GM12878 (cell line): ENCODE results near the gene BMP2K. TPM values are rescaled to one million over a fixed set of nuclear protein-coding genes. Genes with fewer than 3 reads are reported as not detected.

ENCODE experiments used
- ATAC-seq: fragments of 200-7000 bp; cut with Tn5 transposase; 3 replicates; pipeline ENCODE4 v1.9.1; 2020; ENCODE audit warnings: mild to moderate bottlenecking, moderate library complexity
- BruUV-seq: library from RNA; stranded (reverse); fragments of 400-500 nt; replicated peaks from 2 replicates; lab custom pipeline; 2021; lab: Mats Ljungman, UMichigan
- CTCF ChIA-PET: fragments of 300-600 bp; sonication (Branson Sonifier 250); formaldehyde crosslinking; extraction: SDS; loops from one replicate; lab custom pipeline; 2021; ENCODE audit warnings: inconsistent platforms; lab: Yijun Ruan, JAX
- POLR2A ChIA-PET: fragments of 350-600 bp; formaldehyde crosslinking; extraction: SDS; loops from one replicate; lab custom pipeline; 2021; ENCODE audit warnings: inconsistent platforms; lab: Charles Lee
- RAD21 ChIA-PET: fragments of 300-600 bp; sonication (Branson Sonifier 250); formaldehyde crosslinking; loops from one replicate; lab custom pipeline; 2023; ENCODE audit warnings: antibody characterized with exemption; ENCODE audit not compliant: unreplicated experiment; lab: Charles Lee
- SMC1A ChIA-PET: fragments of 300-600 bp; sonication (Branson Sonifier 250); formaldehyde crosslinking; loops from one replicate; lab custom pipeline; 2023; ENCODE audit not compliant: unreplicated experiment, uncharacterized antibody; lab: Charles Lee
- DNase-seq: peaks from one replicate; pipeline ENCODE4 v3.0.0-alpha.2; 2011; ENCODE audit warnings: low read depth, low spot score
- FAIRE-seq: peaks from 3 replicates; lab custom pipeline; 2011; peaks lifted over from hg19 to GRCh38; lab: Jason Lieb, UNC
- H2AFZ ChIP-seq: 2 replicates; pipeline ENCODE4 v1.6.0; 2011; ENCODE audit warnings: low read depth, low read length, control low read depth; ENCODE audit not compliant: control insufficient read depth
- H3K27ac ChIP-seq: 2 replicates; pipeline ENCODE4 v1.5.1; 2011; ENCODE audit warnings: control low read depth; ENCODE audit not compliant: control insufficient read depth, insufficient read depth
- H3K27me3 ChIP-seq, 2 experiments: replicated peaks in 1 of 2; 2 replicates each; pipeline versions ENCODE4 v1.6.0 to v1.6.1; 2011; ENCODE audit warnings: low read length in 1 of 2; ENCODE audit not compliant: control insufficient read depth in 2 of 2, insufficient read depth in 2 of 2
- H3K36me3 ChIP-seq, 2 experiments: 2 replicates each; pipeline ENCODE4 v1.5.1; 2011; ENCODE audit warnings: low read length in 1 of 2; ENCODE audit not compliant: control insufficient read depth in 2 of 2, insufficient read depth in 2 of 2
- H3K4me1 ChIP-seq: 2 replicates; pipeline ENCODE4 v1.6.1; 2011; ENCODE audit warnings: mild to moderate bottlenecking, low read length, moderate library complexity, mixed read lengths; ENCODE audit not compliant: control insufficient read depth, insufficient read depth
- H3K4me2 ChIP-seq: 2 replicates; pipeline ENCODE4 v1.6.0; 2011; ENCODE audit warnings: control low read depth; ENCODE audit not compliant: control insufficient read depth, insufficient read depth
- H3K4me3 ChIP-seq: fragments of 200-600 bp; sonication (generic); 2 replicates; pipeline ENCODE4 v1.5.1; 2016
- H3K79me2 ChIP-seq: 2 replicates; pipeline ENCODE4 v1.6.0; 2011; ENCODE audit warnings: low read length; ENCODE audit not compliant: control insufficient read depth, insufficient read depth
- H3K9ac ChIP-seq: 2 replicates; pipeline ENCODE4 v1.8.0; 2011; ENCODE audit warnings: low read length, control low read depth, mixed read lengths; ENCODE audit not compliant: control insufficient read depth, insufficient read depth
- H3K9me3 ChIP-seq: replicated peaks from 3 replicates; pipeline ENCODE4 v1.5.1; 2011; ENCODE audit warnings: mild to moderate bottlenecking, low read length; ENCODE audit not compliant: control insufficient read depth, insufficient read depth
- H4K20me1 ChIP-seq: 2 replicates; pipeline ENCODE4 v1.6.0; 2011; ENCODE audit not compliant: control insufficient read depth, insufficient read depth
- CHD4 ChIP-seq: fragments of 200-600 bp; sonication (generic); IDR thresholded peaks from 2 replicates; pipeline ENCODE4 v1.6.1; 2016; ENCODE audit warnings: mild to moderate bottlenecking
- CREB1 ChIP-seq: IDR thresholded peaks from 2 replicates; pipeline ENCODE4 v1.6.1; 2012; ENCODE audit warnings: low read depth, mild to moderate bottlenecking, inconsistent platforms
- SPI1 ChIP-seq: IDR thresholded peaks from 2 replicates; pipeline ENCODE4 v1.6.1; 2011; ENCODE audit warnings: low read depth, mild to moderate bottlenecking, low read length, moderate library complexity, borderline replicate concordance; ENCODE audit not compliant: insufficient read depth
- ZNF24 ChIP-seq: fragments of 450-650 bp; IDR thresholded peaks from 2 replicates; pipeline ENCODE4 v1.6.1; 2017; ENCODE audit warnings: antibody characterized with exemption, mild to moderate bottlenecking
- WGBS: methylation state at CpG from one replicate; pipeline ENCODE4 v1.1.6; 2016; ENCODE audit warnings: low lambda C conversion rate; ENCODE audit not compliant: insufficient replicate concordance, insufficient coverage; ENCODE audit errors: missing lambda C conversion rate; 5-methylcytosine and 5-hydroxymethylcytosine counted together
- in situ Hi-C: fragments of 300-500 bp; cut with MboI; formaldehyde crosslinking; loops from 9 replicates; pipeline ENCODE4 v1.14.3; 2018; ENCODE audit warnings: mixed read lengths
- intact Hi-C: fragments of 100-400 bp; cut with micrococcal nuclease; formaldehyde crosslinking; loops from one replicate; pipeline ENCODE4 v1.14.2; 2022; ENCODE audit not compliant: unreplicated experiment
- polyA plus RNA-seq, 11 experiments: library from polyadenylated mRNA; depleted of rRNA in 4 of 11; unstranded in 6 of 11; stranded (reverse) in 5 of 11; fragments of >200 nt; fragmentation: Nextera tagmentation in 4 of 11; fragmentation: Illumina TruSeq in 1 of 11; extraction: Ambion mirVana in 4 of 11; extraction: Trizol in 1 of 11; gene quantifications; 1 replicate in 1 of 11; 2 replicates in 10 of 11; pipeline versions ENCODE4 v1.2.1 to v1.2.3, GENCODE V29; 2011 to 2016; ENCODE audit warnings: inconsistent platforms in 2 of 11, missing spikeins in 2 of 11, low read depth in 1 of 11
- total RNA-seq, 4 experiments: library from RNA; depleted of rRNA in 3 of 4; stranded (reverse); fragments of >200 nt in 3 of 4; fragmentation: Illumina TruSeq in 1 of 4; extraction: Trizol in 1 of 4; gene quantifications; 2 replicates each; pipeline versions ENCODE4 v1.2.1 to v1.2.3, GENCODE V29; 2013 to 2021
- TF ChIP-seq, protein P1 (sequence below): fragments of 450-650 bp; conservative IDR thresholded peaks from 2 replicates; pipeline ENCODE4 v1.6.1; 2017; ENCODE audit warnings: mild to moderate bottlenecking, moderate library complexity
- TF ChIP-seq, protein P2 (sequence below): fragments of 450-650 bp; IDR thresholded peaks from 2 replicates; pipeline ENCODE4 v1.6.1; 2017; ENCODE audit warnings: low read depth, mild to moderate bottlenecking, moderate library complexity
- TF ChIP-seq, protein P3 (sequence below): fragments of 450-650 bp; IDR thresholded peaks from 2 replicates; pipeline ENCODE4 v1.6.1; 2016; ENCODE audit warnings: mild to moderate bottlenecking
- TF ChIP-seq, protein P4 (sequence below): fragments of 450-650 bp; IDR thresholded peaks from 2 replicates; pipeline ENCODE4 v1.6.1; 2017; ENCODE audit warnings: mild to moderate bottlenecking
- TF ChIP-seq, protein P5 (sequence below): IDR thresholded peaks from 2 replicates; pipeline ENCODE4 v1.6.1; 2012; ENCODE audit warnings: low read depth, low read length, improper control_type of control experiment

BMP2K gene
- total and polyA plus RNA-seq, 10 of the 15 experiments (the other 5 are each of a cell fraction or from before 2014, with no cell fraction given), result 3.3 to 84.6 (median 24.8) TPM

DNA sequence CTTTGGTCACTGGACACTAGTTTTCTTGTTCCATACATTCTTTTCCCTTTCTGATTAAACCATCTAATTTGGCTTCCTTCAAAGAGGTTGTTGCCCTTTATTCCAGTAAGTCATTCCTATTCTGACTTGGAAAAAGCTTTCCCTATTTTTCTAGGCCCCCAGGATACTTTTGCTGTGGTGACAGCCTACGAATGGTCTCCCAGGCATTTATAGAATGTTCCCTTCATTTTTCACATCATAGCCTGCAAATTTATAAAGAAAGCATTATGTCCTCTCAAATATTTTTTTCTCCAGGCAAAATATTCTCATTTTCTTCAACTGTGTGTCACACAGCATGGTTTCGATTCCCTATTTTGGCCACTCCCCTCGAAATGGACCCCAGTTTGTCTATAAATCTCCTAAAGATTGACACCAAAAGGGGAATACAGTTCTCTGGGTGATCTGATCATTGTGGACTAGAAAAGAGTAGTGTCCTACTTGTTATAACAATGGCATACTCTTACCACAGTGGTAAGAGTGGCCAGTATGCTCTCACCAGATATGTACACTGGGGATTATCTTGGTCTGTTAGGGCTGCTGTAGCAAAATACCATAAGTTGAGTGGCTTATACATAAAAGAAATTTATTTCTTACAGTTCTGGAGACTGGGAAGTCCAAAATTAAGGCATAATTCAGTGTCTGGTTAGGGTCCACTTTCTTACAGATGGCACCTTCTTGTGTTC, 41.5 kb upstream of the BMP2K start:
- Histone ChIP-seq H3K4me1 (peaks cover 33% of the 10 kb centered on the region), H3K27me3 (no peaks in the 10 kb centered on the region), H3K36me3 (no peaks in the 10 kb centered on the region), H3K4me3 (no peak overlapping the region), H4K20me1 (no peaks in the 10 kb centered on the region), H3K79me2 (no peaks in the 10 kb centered on the region), H3K9ac (no peak overlapping the region), H3K27ac (no peak overlapping the region), H3K4me2 (no peak overlapping the region; the same call in 1 of the 2 replicates), H3K9me3 (peaks cover 2% of the 10 kb centered on the region; the same call in 1 of the 3 replicates), H2AFZ (peak overlapping the region; percentile 46; the same call in 1 of the 2 replicates)
- FAIRE-seq (no peak), ATAC-seq (peak; percentile 23), DNase-seq (no peak)
- intact Hi-C loops, result loop anchor here (5.0 kb wide), 1 partner anchor 43 kb away; the partner anchor contains the start of gene BMP2K
- in situ Hi-C loops, result no loop called here
- TF ChIP-seq, protein P1, sequence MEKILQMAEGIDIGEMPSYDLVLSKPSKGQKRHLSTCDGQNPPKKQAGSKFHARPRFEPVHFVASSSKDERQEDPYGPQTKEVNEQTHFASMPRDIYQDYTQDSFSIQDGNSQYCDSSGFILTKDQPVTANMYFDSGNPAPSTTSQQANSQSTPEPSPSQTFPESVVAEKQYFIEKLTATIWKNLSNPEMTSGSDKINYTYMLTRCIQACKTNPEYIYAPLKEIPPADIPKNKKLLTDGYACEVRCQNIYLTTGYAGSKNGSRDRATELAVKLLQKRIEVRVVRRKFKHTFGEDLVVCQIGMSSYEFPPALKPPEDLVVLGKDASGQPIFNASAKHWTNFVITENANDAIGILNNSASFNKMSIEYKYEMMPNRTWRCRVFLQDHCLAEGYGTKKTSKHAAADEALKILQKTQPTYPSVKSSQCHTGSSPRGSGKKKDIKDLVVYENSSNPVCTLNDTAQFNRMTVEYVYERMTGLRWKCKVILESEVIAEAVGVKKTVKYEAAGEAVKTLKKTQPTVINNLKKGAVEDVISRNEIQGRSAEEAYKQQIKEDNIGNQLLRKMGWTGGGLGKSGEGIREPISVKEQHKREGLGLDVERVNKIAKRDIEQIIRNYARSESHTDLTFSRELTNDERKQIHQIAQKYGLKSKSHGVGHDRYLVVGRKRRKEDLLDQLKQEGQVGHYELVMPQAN, result no peak
- TF ChIP-seq CREB1 (no peak), ZNF24 (no peak), SPI1 (peak; percentile 78), CHD4 (no peak)
- TF ChIP-seq, protein P2, sequence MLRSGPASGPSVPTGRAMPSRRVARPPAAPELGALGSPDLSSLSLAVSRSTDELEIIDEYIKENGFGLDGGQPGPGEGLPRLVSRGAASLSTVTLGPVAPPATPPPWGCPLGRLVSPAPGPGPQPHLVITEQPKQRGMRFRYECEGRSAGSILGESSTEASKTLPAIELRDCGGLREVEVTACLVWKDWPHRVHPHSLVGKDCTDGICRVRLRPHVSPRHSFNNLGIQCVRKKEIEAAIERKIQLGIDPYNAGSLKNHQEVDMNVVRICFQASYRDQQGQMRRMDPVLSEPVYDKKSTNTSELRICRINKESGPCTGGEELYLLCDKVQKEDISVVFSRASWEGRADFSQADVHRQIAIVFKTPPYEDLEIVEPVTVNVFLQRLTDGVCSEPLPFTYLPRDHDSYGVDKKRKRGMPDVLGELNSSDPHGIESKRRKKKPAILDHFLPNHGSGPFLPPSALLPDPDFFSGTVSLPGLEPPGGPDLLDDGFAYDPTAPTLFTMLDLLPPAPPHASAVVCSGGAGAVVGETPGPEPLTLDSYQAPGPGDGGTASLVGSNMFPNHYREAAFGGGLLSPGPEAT, result no peak
- TF ChIP-seq, protein P3, sequence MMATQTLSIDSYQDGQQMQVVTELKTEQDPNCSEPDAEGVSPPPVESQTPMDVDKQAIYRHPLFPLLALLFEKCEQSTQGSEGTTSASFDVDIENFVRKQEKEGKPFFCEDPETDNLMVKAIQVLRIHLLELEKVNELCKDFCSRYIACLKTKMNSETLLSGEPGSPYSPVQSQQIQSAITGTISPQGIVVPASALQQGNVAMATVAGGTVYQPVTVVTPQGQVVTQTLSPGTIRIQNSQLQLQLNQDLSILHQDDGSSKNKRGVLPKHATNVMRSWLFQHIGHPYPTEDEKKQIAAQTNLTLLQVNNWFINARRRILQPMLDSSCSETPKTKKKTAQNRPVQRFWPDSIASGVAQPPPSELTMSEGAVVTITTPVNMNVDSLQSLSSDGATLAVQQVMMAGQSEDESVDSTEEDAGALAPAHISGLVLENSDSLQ, result peak; percentile 32; the same call in 1 of the 2 replicates
- TF ChIP-seq, protein P4, sequence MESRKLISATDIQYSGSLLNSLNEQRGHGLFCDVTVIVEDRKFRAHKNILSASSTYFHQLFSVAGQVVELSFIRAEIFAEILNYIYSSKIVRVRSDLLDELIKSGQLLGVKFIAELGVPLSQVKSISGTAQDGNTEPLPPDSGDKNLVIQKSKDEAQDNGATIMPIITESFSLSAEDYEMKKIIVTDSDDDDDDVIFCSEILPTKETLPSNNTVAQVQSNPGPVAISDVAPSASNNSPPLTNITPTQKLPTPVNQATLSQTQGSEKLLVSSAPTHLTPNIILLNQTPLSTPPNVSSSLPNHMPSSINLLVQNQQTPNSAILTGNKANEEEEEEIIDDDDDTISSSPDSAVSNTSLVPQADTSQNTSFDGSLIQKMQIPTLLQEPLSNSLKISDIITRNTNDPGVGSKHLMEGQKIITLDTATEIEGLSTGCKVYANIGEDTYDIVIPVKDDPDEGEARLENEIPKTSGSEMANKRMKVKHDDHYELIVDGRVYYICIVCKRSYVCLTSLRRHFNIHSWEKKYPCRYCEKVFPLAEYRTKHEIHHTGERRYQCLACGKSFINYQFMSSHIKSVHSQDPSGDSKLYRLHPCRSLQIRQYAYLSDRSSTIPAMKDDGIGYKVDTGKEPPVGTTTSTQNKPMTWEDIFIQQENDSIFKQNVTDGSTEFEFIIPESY, result no peak
- TF ChIP-seq, protein P5, sequence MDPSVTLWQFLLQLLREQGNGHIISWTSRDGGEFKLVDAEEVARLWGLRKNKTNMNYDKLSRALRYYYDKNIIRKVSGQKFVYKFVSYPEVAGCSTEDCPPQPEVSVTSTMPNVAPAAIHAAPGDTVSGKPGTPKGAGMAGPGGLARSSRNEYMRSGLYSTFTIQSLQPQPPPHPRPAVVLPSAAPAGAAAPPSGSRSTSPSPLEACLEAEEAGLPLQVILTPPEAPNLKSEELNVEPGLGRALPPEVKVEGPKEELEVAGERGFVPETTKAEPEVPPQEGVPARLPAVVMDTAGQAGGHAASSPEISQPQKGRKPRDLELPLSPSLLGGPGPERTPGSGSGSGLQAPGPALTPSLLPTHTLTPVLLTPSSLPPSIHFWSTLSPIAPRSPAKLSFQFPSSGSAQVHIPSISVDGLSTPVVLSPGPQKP, result no peak
- CTCF ChIA-PET, result interaction anchor here (1.4 kb wide), 1 partner anchor 29 kb away, joined by 3 read pairs; no protein-coding TSS in a partner anchor
- SMC1A ChIA-PET, result interaction anchor here (0.6 to 3.5 kb wide), 9 partner anchors 10 to 68 kb away, joined by 3 to 16 read pairs (median 7); no protein-coding TSS in a partner anchor
- POLR2A ChIA-PET, result interaction anchor here (1.1 kb wide), 1 partner anchor 11 kb away, joined by 4 read pairs; no protein-coding TSS in a partner anchor
- RAD21 ChIA-PET, result interaction anchor here (1.3 kb wide), 1 partner anchor 119 kb away, joined by 3 read pairs; no protein-coding TSS in a partner anchor
- WGBS, result 49% methylated on average over 3 of the region's 3 CpGs
- BruUV-seq, result no TSS peak
